ENCODE data around the gene ATP1B2. TPM values are rescaled to one million over a fixed set of nuclear protein-coding genes. Genes with fewer than 3 reads are reported as not detected.

ATP1B2 gene
- polyA plus RNA-seq, 1 of the 3 experiments (the other 2 are of a cell fraction), result 0.05 TPM

DNA sequence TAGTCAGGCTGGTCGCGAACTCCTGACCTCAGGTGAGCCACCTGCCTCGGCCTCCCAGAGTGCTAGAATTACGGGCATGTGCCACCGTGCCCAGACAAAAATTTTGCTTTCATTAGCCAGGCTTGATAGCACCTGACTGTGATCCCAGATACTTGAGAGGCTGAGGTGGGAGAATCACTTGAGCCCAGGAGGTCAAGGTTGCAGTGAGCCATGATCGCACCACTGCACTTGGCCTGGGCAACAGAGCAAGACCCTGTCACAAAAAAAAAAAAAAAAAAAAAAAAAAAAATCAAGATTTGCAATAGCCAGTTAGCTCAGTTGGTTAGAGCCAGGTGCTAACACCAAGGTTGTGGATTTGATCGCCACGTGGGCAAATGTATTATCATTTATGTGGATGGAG lies 29.9 kb upstream of the ATP1B2 start:
- Histone ChIP-seq H2AFZ (ENCODE audit: low read depth) (no peak overlapping the region), H3K36me3 (replicated peaks in 1 of 2; ENCODE audit: control insufficient read depth in 1 of 2, insufficient read depth in 2 of 2, low read length in 1 of 2) (no peaks in the 10 kb centered on the region), H3K27me3 (ENCODE audit: insufficient read depth) (no peaks in the 10 kb centered on the region), H3K4me2 (no peak overlapping the region), H3K4me3 (ENCODE audit: low read depth in 2 of 2, low read length in 1 of 2) (no peak overlapping the region), H3K9me3 (no peaks in the 10 kb centered on the region), H3K9ac (no peak overlapping the region), H3K4me1 (ENCODE audit: control insufficient read depth in 1 of 2, insufficient read depth in 2 of 2, low read depth in 1 of 2, low read length in 1 of 2) (no peaks in the 10 kb centered on the region), H4K20me1 (ENCODE audit: insufficient read depth) (no peaks in the 10 kb centered on the region), H3K79me2 (ENCODE audit: insufficient read depth) (0 out of 2 replicates have a peak, but pooled peaks cover 2% of the 10 kb centered on the region), H3K9me2 (no peaks in the 10 kb centered on the region), H3F3A (replicated peaks; ENCODE audit: insufficient read depth) (no peaks in the 10 kb centered on the region), H3K27ac (ENCODE audit: low read depth in 2 of 2, low read length in 1 of 2) (no peak overlapping the region)
- TF ChIP-seq GABPA (IDR thresholded peaks at IDR 0.05; ENCODE audit: low read depth), result no peak
- no peak for TF ChIP-seq TAF1 (IDR thresholded peaks at IDR 0.05; ENCODE audit: borderline replicate concordance, low read depth, low read length)
- no peak for TF ChIP-seq JUND (IDR thresholded peaks at IDR 0.05)
- TF ChIP-seq RAD21 (IDR thresholded peaks at IDR 0.05; ENCODE audit: low read length), result no peak
- TF ChIP-seq, protein P1, sequence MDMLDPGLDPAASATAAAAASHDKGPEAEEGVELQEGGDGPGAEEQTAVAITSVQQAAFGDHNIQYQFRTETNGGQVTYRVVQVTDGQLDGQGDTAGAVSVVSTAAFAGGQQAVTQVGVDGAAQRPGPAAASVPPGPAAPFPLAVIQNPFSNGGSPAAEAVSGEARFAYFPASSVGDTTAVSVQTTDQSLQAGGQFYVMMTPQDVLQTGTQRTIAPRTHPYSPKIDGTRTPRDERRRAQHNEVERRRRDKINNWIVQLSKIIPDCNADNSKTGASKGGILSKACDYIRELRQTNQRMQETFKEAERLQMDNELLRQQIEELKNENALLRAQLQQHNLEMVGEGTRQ (IDR thresholded peaks at IDR 0.05; ENCODE audit: borderline replicate concordance, low read depth, low read length), result no peak
- TF ChIP-seq, protein P2, sequence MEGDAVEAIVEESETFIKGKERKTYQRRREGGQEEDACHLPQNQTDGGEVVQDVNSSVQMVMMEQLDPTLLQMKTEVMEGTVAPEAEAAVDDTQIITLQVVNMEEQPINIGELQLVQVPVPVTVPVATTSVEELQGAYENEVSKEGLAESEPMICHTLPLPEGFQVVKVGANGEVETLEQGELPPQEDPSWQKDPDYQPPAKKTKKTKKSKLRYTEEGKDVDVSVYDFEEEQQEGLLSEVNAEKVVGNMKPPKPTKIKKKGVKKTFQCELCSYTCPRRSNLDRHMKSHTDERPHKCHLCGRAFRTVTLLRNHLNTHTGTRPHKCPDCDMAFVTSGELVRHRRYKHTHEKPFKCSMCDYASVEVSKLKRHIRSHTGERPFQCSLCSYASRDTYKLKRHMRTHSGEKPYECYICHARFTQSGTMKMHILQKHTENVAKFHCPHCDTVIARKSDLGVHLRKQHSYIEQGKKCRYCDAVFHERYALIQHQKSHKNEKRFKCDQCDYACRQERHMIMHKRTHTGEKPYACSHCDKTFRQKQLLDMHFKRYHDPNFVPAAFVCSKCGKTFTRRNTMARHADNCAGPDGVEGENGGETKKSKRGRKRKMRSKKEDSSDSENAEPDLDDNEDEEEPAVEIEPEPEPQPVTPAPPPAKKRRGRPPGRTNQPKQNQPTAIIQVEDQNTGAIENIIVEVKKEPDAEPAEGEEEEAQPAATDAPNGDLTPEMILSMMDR (IDR thresholded peaks at IDR 0.05), result no peak
- TF ChIP-seq TEAD4 (IDR thresholded peaks at IDR 0.05; ENCODE audit: borderline replicate concordance, insufficient read depth), result no peak
- TF ChIP-seq NRF1 (IDR thresholded peaks at IDR 0.05; ENCODE audit: low read depth, low read length), result no peak
- TF ChIP-seq, protein P3, sequence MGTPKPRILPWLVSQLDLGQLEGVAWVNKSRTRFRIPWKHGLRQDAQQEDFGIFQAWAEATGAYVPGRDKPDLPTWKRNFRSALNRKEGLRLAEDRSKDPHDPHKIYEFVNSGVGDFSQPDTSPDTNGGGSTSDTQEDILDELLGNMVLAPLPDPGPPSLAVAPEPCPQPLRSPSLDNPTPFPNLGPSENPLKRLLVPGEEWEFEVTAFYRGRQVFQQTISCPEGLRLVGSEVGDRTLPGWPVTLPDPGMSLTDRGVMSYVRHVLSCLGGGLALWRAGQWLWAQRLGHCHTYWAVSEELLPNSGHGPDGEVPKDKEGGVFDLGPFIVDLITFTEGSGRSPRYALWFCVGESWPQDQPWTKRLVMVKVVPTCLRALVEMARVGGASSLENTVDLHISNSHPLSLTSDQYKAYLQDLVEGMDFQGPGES (IDR thresholded peaks at IDR 0.05; ENCODE audit: low read depth, low read length), result no peak
- no peak for TF ChIP-seq SIN3A (IDR thresholded peaks at IDR 0.05; ENCODE audit: borderline replicate concordance, low read depth, low read length)
- TF ChIP-seq, protein P4, sequence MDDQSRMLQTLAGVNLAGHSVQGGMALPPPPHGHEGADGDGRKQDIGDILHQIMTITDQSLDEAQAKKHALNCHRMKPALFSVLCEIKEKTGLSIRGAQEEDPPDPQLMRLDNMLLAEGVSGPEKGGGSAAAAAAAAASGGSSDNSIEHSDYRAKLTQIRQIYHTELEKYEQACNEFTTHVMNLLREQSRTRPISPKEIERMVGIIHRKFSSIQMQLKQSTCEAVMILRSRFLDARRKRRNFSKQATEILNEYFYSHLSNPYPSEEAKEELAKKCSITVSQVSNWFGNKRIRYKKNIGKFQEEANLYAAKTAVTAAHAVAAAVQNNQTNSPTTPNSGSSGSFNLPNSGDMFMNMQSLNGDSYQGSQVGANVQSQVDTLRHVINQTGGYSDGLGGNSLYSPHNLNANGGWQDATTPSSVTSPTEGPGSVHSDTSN (IDR thresholded peaks at IDR 0.05), result no peak
- TF ChIP-seq, protein P5, sequence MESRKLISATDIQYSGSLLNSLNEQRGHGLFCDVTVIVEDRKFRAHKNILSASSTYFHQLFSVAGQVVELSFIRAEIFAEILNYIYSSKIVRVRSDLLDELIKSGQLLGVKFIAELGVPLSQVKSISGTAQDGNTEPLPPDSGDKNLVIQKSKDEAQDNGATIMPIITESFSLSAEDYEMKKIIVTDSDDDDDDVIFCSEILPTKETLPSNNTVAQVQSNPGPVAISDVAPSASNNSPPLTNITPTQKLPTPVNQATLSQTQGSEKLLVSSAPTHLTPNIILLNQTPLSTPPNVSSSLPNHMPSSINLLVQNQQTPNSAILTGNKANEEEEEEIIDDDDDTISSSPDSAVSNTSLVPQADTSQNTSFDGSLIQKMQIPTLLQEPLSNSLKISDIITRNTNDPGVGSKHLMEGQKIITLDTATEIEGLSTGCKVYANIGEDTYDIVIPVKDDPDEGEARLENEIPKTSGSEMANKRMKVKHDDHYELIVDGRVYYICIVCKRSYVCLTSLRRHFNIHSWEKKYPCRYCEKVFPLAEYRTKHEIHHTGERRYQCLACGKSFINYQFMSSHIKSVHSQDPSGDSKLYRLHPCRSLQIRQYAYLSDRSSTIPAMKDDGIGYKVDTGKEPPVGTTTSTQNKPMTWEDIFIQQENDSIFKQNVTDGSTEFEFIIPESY (IDR thresholded peaks at IDR 0.05; ENCODE audit: borderline replicate concordance, low read depth), result no peak
- no peak for TF ChIP-seq NFIC (IDR thresholded peaks at IDR 0.05; ENCODE audit: borderline replicate concordance)
- POLR2A ChIA-PET, result no interaction called here
- CTCF ChIA-PET, result interaction anchor here (3.6 kb wide), 1 partner anchor 67 kb away, joined by 16 read pairs; the partner anchor contains the start of genes TP53 and WRAP53
- DNase-seq, result no peak
- WGBS (ENCODE audit: low lambda C conversion rate), result 93% methylated on average over 8 of the region's 8 CpGs
